Transverse colon (tissue), 4 donors: Measurements from ENCODE around the gene CCND2. TPM values are rescaled to one million over a fixed set of nuclear protein-coding genes. Genes with fewer than 3 reads are reported as not detected.

Experiments
- DNase-seq: peaks from one replicate; pipeline ENCODE4 v3.0.0-alpha.2; 2019
- H3K27ac ChIP-seq, 4 donors: fragments of 200-600 bp; sonication (generic); 2 replicates each; pipeline ENCODE4 v1.5.1; 2016 to 2018; ENCODE audit warnings: inconsistent platforms in 4 of 4
- H3K27me3 ChIP-seq: fragments of 200-600 bp; sonication (generic); 2 replicates; pipeline ENCODE4 v1.5.1; 2017; ENCODE audit warnings: inconsistent platforms
- H3K36me3 ChIP-seq, 4 donors: fragments of 200-600 bp; sonication (generic); 2 replicates each; pipeline ENCODE4 v1.5.1; 2017 to 2019; ENCODE audit warnings: inconsistent platforms in 4 of 4
- H3K4me1 ChIP-seq, 4 donors: fragments of 200-600 bp; sonication (generic); 2 replicates each; pipeline ENCODE4 v1.5.1; 2017 to 2020; ENCODE audit warnings: inconsistent platforms in 4 of 4
- H3K4me3 ChIP-seq, 4 donors: fragments of 200-600 bp; sonication (generic); 1 replicate in 1 of 4; 2 replicates in 3 of 4; pipeline versions ENCODE4 v1.5.1 to v1.6.1; 2017 to 2019; ENCODE audit warnings: inconsistent platforms in 4 of 4
- H3K9me3 ChIP-seq, 2 donors: fragments of 200-600 bp; sonication (generic); 2 replicates each; pipeline ENCODE4 v1.5.1; 2017 to 2019; ENCODE audit warnings: inconsistent platforms in 2 of 2
- CTCF ChIP-seq, 5 experiments: fragments of 200-600 bp in 3 of 5; fragments of 450-650 bp in 2 of 5; sonication (generic) in 3 of 5; IDR thresholded peaks; 1 replicate in 2 of 5; 2 replicates in 3 of 5; pipeline ENCODE4 v1.5.1; 2016 to 2017; ENCODE audit warnings: antibody characterized with exemption in 5 of 5, inconsistent platforms in 3 of 5, mild to moderate bottlenecking in 2 of 5, moderate library complexity in 1 of 5
- EP300 ChIP-seq: sonication (generic); formaldehyde crosslinking; IDR thresholded peaks from one replicate; pipeline ENCODE4 v1.6.1; 2017; ENCODE audit warnings: antibody characterized with exemption, low read depth
- POLR2A ChIP-seq: fragments of 450-650 bp; IDR thresholded peaks from one replicate; pipeline ENCODE4 v1.6.1; 2016; ENCODE audit warnings: antibody characterized with exemption, mild to moderate bottlenecking, moderate library complexity
- POLR2AphosphoS5 ChIP-seq, 3 donors: sonication (generic); formaldehyde crosslinking; IDR thresholded peaks; one replicate each; pipeline ENCODE4 v1.6.1; 2016; ENCODE audit warnings: antibody characterized with exemption in 3 of 3
- WGBS, 2 donors: methylation state at CpG; one replicate each; pipeline ENCODE4 v1.1.5; 2018; ENCODE audit warnings: low coverage in 1 of 2; 5-methylcytosine and 5-hydroxymethylcytosine counted together
- in situ Hi-C, 4 donors: fragments of 200-750 bp; cut with MboI; loops; one replicate each; pipeline versions ENCODE4 v1.15.0 to v1.15.1; 2017; ENCODE audit warnings: low sequenced_read_pairs in 3 of 4, low pct_ligation_motif_present in 1 of 4, low pct_unique_long_range_greater_than_20kb in 1 of 4
- intact Hi-C: fragments of 100-400 bp; cut with DNase I; formaldehyde crosslinking; loops from one replicate; pipeline ENCODE4 v1.15.1; 2023; ENCODE audit warnings: low total_unique reads
- total RNA-seq, 4 donors: library from RNA; depleted of rRNA; stranded (reverse); fragments of >200 nt; gene quantifications; one replicate each; pipeline ENCODE4 v1.1.0, GENCODE V29; 2016

CCND2 gene
- total RNA-seq, 4 donors from 2014 or later = 32.9 to 132 (median 58.8) TPM

GRCh38 chr12:4278329-4279197 lies 5.0 kb downstream of the CCND2 start:
- 31 to 38% methylated on average over 5 to 15 of the region's 15 CpGs for WGBS, 2 donors
- in situ Hi-C loops = loop anchor here (5.0 to 25.0 kb wide), 8 partner anchors 164 to 404 kb away; partner anchors contain the start of gene PARP11 (in 1 of the 4)

DNA sequence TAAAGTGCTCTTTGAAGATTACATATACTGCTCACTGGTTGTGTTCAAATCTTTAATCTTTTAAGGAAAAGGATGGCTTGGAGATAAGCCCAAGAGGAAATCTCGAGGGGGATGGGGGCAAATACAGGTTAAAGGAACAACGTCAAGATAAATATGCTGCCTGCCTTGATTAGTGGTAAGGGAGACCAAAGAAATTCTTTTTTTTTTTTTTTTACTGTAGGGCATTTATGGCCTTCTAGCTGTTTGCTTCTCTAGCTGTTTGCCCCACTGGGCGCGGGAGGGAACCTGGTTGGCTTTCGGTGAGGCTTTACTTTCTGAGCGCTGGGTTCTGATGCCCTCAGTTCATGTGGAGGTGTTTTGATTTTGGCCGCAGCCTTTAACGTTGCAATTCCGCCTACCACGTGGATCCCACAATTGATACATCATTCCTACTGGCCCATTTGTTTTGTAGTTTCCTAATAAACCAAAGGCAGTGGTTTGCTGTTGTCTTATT lies 5.7 kb downstream of the CCND2 start:
- peaks cover 0 to 14% (median 7%) of the 10 kb centered on the region in 4 donors for H3K36me3 ChIP-seq
- no peaks in the 10 kb centered on the region for H3K27me3 ChIP-seq
- H3K4me1 ChIP-seq = peaks cover 33 to 66% (median 65%) of the 10 kb centered on the region in 4 donors
- TF ChIP-seq EP300 (no peak), POLR2AphosphoS5 (IDR thresholded peaks at IDR 0.05) (no peak), POLR2A (no peak), CTCF (IDR thresholded peaks at IDR 0.05) (no peak)
- no peak overlapping the region for H3K4me3 ChIP-seq
- intact Hi-C loops (loop anchor here (5.0 to 10.0 kb wide), 2 partner anchors 247 to 284 kb away; no protein-coding TSS in a partner anchor), in situ Hi-C loops (loop anchor here (5.0 to 25.0 kb wide), 8 partner anchors 164 to 404 kb away; partner anchors contain the start of gene PARP11 (in 1 of the 4))
- H3K9me3 ChIP-seq = no peaks in the 10 kb centered on the region
- H3K27ac ChIP-seq = peak overlapping the region; percentile 92 to 97 (median 95)
- peak; percentile 66 for DNase-seq
- WGBS, 2 donors = 34 to 41% methylated on average over 3 to 10 of the region's 10 CpGs

More at GRCh38 chr12:4278329-4279197, 5.0 kb downstream of the CCND2 start:
- Histone ChIP-seq H3K4me1 (peaks cover 33 to 66% (median 65%) of the 10 kb centered on the region in 4 donors), H3K4me3 (peak overlapping the region in 1 of 4 donors; percentile 3), H3K9me3 (no peaks in the 10 kb centered on the region), H3K36me3 (peaks cover 0 to 9% (median 4%) of the 10 kb centered on the region in 4 donors), H3K27me3 (no peaks in the 10 kb centered on the region), H3K27ac (peak overlapping the region; percentile 92 to 97 (median 95))
- intact Hi-C loops = loop anchor here (5.0 to 10.0 kb wide), 2 partner anchors 246 to 284 kb away; no protein-coding TSS in a partner anchor
- TF ChIP-seq CTCF (IDR thresholded peaks at IDR 0.05) (no peak), POLR2AphosphoS5 (IDR thresholded peaks at IDR 0.05) (peak; percentile 7 to 22 (median 10))
- peak; percentile 78 for DNase-seq

GRCh38 chr12:4280351-4281163 lies 7.0 kb downstream of the CCND2 start:
- H3K27me3 ChIP-seq = no peaks in the 10 kb centered on the region
- in situ Hi-C loops = loop anchor here in 3 of 4 donors (10.0 to 25.0 kb wide), 4 partner anchors 168 to 393 kb away; no protein-coding TSS in a partner anchor
- peak; percentile 62 for DNase-seq
- peaks cover 33 to 66% (median 65%) of the 10 kb centered on the region in 4 donors for H3K4me1 ChIP-seq
- H3K36me3 ChIP-seq = peaks cover 0 to 21% (median 9%) of the 10 kb centered on the region in 4 donors
- intact Hi-C loops = no loop called here
- 34% methylated on average over 15 of the region's 15 CpGs; no CpG with 5 or more reads in 1 of the 2 donors for WGBS, 2 donors
- peak overlapping the region; percentile 92 to 97 (median 95) for H3K27ac ChIP-seq
- no peaks in the 10 kb centered on the region for H3K9me3 ChIP-seq
- TF ChIP-seq POLR2AphosphoS5 (IDR thresholded peaks at IDR 0.05) = peak in 1 of 3 donors; percentile 3
- no peak for TF ChIP-seq POLR2A
- H3K4me3 ChIP-seq = peak overlapping the region in 2 of 4 donors; percentile 7 to 9

GRCh38 chr12:4281173-4281654 lies 7.7 kb downstream of the CCND2 start:
- in situ Hi-C loops = loop anchor here in 3 of 4 donors (10.0 to 25.0 kb wide), 4 partner anchors 169 to 394 kb away; no protein-coding TSS in a partner anchor
- peak overlapping the region; percentile 92 to 97 (median 95) for H3K27ac ChIP-seq
- H3K36me3 ChIP-seq = peaks cover 0 to 25% (median 10%) of the 10 kb centered on the region in 4 donors
- H3K4me1 ChIP-seq = peaks cover 33 to 64% (median 61%) of the 10 kb centered on the region in 4 donors
- no peaks in the 10 kb centered on the region for H3K27me3 ChIP-seq
- no peaks in the 10 kb centered on the region for H3K9me3 ChIP-seq
- WGBS, 2 donors = 67% methylated on average over 16 of the region's 16 CpGs; no CpG with 5 or more reads in 1 of the 2 donors
- TF ChIP-seq POLR2A = no peak
- no peak for TF ChIP-seq EP300
- intact Hi-C loops = no loop called here
- DNase-seq = peak; percentile 49
- H3K4me3 ChIP-seq = peak overlapping the region in 1 of 4 donors; percentile 7
